ENCODE measurements around the gene CARMIL3.
"Not testable (repeated sequence)": the region's sequence is repeated elsewhere in the genome, so short reads cannot be mapped to it uniquely, and the experiment has no call there.

Gene CARMIL3

GRCh38 chr14:24051789-24052655 lies at the start of gene CARMIL3:
TSS of gene CARMIL3 (plus strand) at chr14:24052009. CDS start at chr14:24052154, 145 bp downstream.
- DNase-seq, result peak; percentile 86

GRCh38 chr14:24006471-24006816 lies 45.4 kb upstream of the CARMIL3 start:
- not testable (repeated sequence) for DNase-seq

GRCh38 chr14:24006817-24007652 lies 44.8 kb upstream of the CARMIL3 start:
- DNase-seq, result peak; percentile 91

- DNase-seq, result no peak
Observed at GRCh38 chr14:24011051-24011450, 40.8 kb upstream of the CARMIL3 start.

GRCh38 chr14:24012726-24013273 lies 39.0 kb upstream of the CARMIL3 start:
- DNase-seq, result not testable (repeated sequence)

GRCh38 chr14:24013654-24014514 lies 37.9 kb upstream of the CARMIL3 start:
- peak; percentile 76 for DNase-seq

- DNase-seq, result not testable (repeated sequence)
Observed at GRCh38 chr14:24015745-24016144, 36.1 kb upstream of the CARMIL3 start.

- DNase-seq, result not testable (repeated sequence)
Observed at GRCh38 chr14:24018978-24019377, 32.8 kb upstream of the CARMIL3 start.

GRCh38 chr14:24019944-24020343 lies 31.9 kb upstream of the CARMIL3 start:
- not testable (repeated sequence) for DNase-seq

GRCh38 chr14:24020520-24020919 lies 31.3 kb upstream of the CARMIL3 start:
- DNase-seq, result not testable (repeated sequence)

GRCh38 chr14:24024939-24025418 lies 26.8 kb upstream of the CARMIL3 start:
- not testable (repeated sequence) for DNase-seq

- DNase-seq, result not testable (repeated sequence)
Observed at GRCh38 chr14:24029687-24030086, 22.1 kb upstream of the CARMIL3 start.

GRCh38 chr14:24031331-24031730 lies 20.5 kb upstream of the CARMIL3 start:
- not testable (repeated sequence) for DNase-seq

- no peak for DNase-seq
Observed at GRCh38 chr14:24032727-24033418, 18.9 kb upstream of the CARMIL3 start.

GRCh38 chr14:24035769-24036168 lies 16.0 kb upstream of the CARMIL3 start:
- not testable (repeated sequence) for DNase-seq

- peak; percentile 85 for DNase-seq
Observed at GRCh38 chr14:24036169-24036962, 15.4 kb upstream of the CARMIL3 start.

GRCh38 chr14:24036963-24037657 lies 14.7 kb upstream of the CARMIL3 start:
- not testable (repeated sequence) for DNase-seq

- no peak for DNase-seq
Observed at GRCh38 chr14:24037658-24038037, 14.2 kb upstream of the CARMIL3 start.

GRCh38 chr14:24038686-24039085 lies 13.1 kb upstream of the CARMIL3 start:
- no peak for DNase-seq

- DNase-seq, result no peak
Observed at GRCh38 chr14:24040692-24041091, 11.1 kb upstream of the CARMIL3 start.

All from activated CD8-positive, alpha-beta memory T cell treated with anti-CD3 and anti-CD28 coated beads for 24 hours (primary cell).